Endothelial cell of umbilical vein (primary cell): Measurements from ENCODE around the gene UNKL. TPM values are rescaled to one million over a fixed set of nuclear protein-coding genes. Genes with fewer than 3 reads are reported as not detected.

ENCODE experiments used
- BruUV-seq: library from RNA; stranded (reverse); fragments of 400-500 nt; replicated peaks from 2 replicates; lab custom pipeline; 2021; lab: Mats Ljungman, UMichigan
- CTCF ChIA-PET: fragments of 300-600, 350-600 bp; sonication (Branson Sonifier 250); formaldehyde crosslinking; loops from one replicate; lab custom pipeline; 2021; ENCODE audit warnings: antibody characterized with exemption, inconsistent platforms; lab: Charles Lee
- POLR2A ChIA-PET: fragments of 300-600, 350-600 bp; sonication (Branson Sonifier 250); formaldehyde crosslinking; loops from one replicate; lab custom pipeline; 2021; ENCODE audit warnings: antibody characterized with exemption, inconsistent platforms; lab: Charles Lee
- DNase-seq: peaks from one replicate; pipeline ENCODE4 v3.0.0-alpha.2; 2011; ENCODE audit warnings: low read depth, low spot score
- FAIRE-seq: peaks from 2 replicates; lab custom pipeline; 2011; peaks lifted over from hg19 to GRCh38; lab: Jason Lieb, UNC
- H2AFZ ChIP-seq: 2 replicates; pipeline ENCODE4 v1.6.0; 2012; ENCODE audit warnings: low read depth, low read length, control low read depth, inconsistent platforms
- H3K27ac ChIP-seq: 2 replicates; pipeline ENCODE4 v1.5.1; 2011; ENCODE audit warnings: low read depth, mild to moderate bottlenecking, control low read depth, low read length, moderate library complexity; ENCODE audit not compliant: insufficient read depth
- H3K27me3 ChIP-seq, 2 experiments: 2 replicates each; pipeline versions ENCODE4 v1.6.0 to v1.6.1; 2011; ENCODE audit warnings: low read length in 2 of 2, mixed read lengths in 1 of 2; ENCODE audit not compliant: control insufficient read depth in 2 of 2, insufficient read depth in 2 of 2
- H3K36me3 ChIP-seq, 2 experiments: 2 replicates in 1 of 2; 3 replicates in 1 of 2; pipeline ENCODE4 v1.5.1; 2011; ENCODE audit warnings: low read length in 2 of 2, mild to moderate bottlenecking in 1 of 2, moderate library complexity in 1 of 2; ENCODE audit not compliant: control insufficient read depth in 2 of 2, insufficient read depth in 2 of 2; ENCODE audit errors: extremely low read depth in 1 of 2
- H3K4me1 ChIP-seq: 3 replicates; pipeline ENCODE4 v1.5.1; 2011; ENCODE audit warnings: mild to moderate bottlenecking, low read length; ENCODE audit not compliant: control insufficient read depth, insufficient read depth; ENCODE audit errors: extremely low read depth
- H3K4me2 ChIP-seq: 2 replicates; pipeline ENCODE4 v1.6.1; 2011; ENCODE audit warnings: low read length, control low read depth, mixed read lengths; ENCODE audit not compliant: insufficient read depth
- H3K4me3 ChIP-seq, 3 experiments: fragments of 200-600 bp in 1 of 3; sonication (generic), shearing (Covaris generic) in 1 of 3; replicated peaks in 1 of 3; 2 replicates each; pipeline ENCODE4 v1.5.1; 2011 to 2016; ENCODE audit warnings: control low read depth in 3 of 3, low read length in 3 of 3, mild to moderate bottlenecking in 2 of 3, inconsistent platforms in 1 of 3, low read depth in 1 of 3, moderate library complexity in 1 of 3; ENCODE audit not compliant: insufficient read depth in 1 of 3
- H3K79me2 ChIP-seq: 2 replicates; pipeline ENCODE4 v1.6.0; 2012; ENCODE audit warnings: low read length, inconsistent platforms; ENCODE audit not compliant: control insufficient read depth, insufficient read depth
- H3K9ac ChIP-seq: replicated peaks from 2 replicates; pipeline ENCODE3; 2011; ENCODE audit warnings: low read length, control low read depth; ENCODE audit not compliant: insufficient read depth; ENCODE audit errors: extremely low read depth
- H3K9me1 ChIP-seq: replicated peaks from 3 replicates; pipeline ENCODE4 v1.6.0; 2011; ENCODE audit warnings: mild to moderate bottlenecking, low read length; ENCODE audit not compliant: control insufficient read depth, insufficient read depth; ENCODE audit errors: extremely low read depth
- H3K9me3 ChIP-seq: replicated peaks from 2 replicates; pipeline ENCODE4 v1.5.1; 2012; ENCODE audit warnings: low read length, inconsistent platforms; ENCODE audit not compliant: control insufficient read depth, insufficient read depth
- H4K20me1 ChIP-seq: replicated peaks from 2 replicates; pipeline ENCODE3; 2011; ENCODE audit warnings: mild to moderate bottlenecking, low read length; ENCODE audit not compliant: control insufficient read depth, insufficient read depth; ENCODE audit errors: extremely low read depth
- CTCF ChIP-seq, 2 donors: IDR thresholded peaks; 1 replicate in 1 of 2; 2 replicates in 1 of 2; pipeline ENCODE4 v1.5.1; 2011; ENCODE audit warnings: low read length in 2 of 2, mild to moderate bottlenecking in 2 of 2, moderate library complexity in 2 of 2, control low read depth in 1 of 2, inconsistent platforms in 1 of 2, low read depth in 1 of 2; ENCODE audit not compliant: insufficient read depth in 1 of 2; ENCODE audit errors: extremely low read depth in 1 of 2
- EZH2 ChIP-seq: IDR thresholded peaks from 2 replicates; pipeline ENCODE4 v1.6.1; 2012; ENCODE audit warnings: borderline replicate concordance, low read depth, mild to moderate bottlenecking, moderate library complexity, low read length, inconsistent platforms; ENCODE audit not compliant: severe bottlenecking
- FOS ChIP-seq: IDR thresholded peaks from 2 replicates; pipeline ENCODE4 v1.6.1; 2011; ENCODE audit warnings: mild to moderate bottlenecking, low read length, moderate library complexity, borderline replicate concordance; ENCODE audit not compliant: insufficient read depth
- GATA2 ChIP-seq: IDR thresholded peaks from 2 replicates; pipeline ENCODE4 v1.7.0; 2011; ENCODE audit warnings: low read depth, mild to moderate bottlenecking, moderate library complexity, mixed read lengths, low read length; ENCODE audit not compliant: insufficient read length, insufficient read depth
- MAX ChIP-seq: IDR thresholded peaks from 2 replicates; pipeline ENCODE4 v1.6.1; 2011; ENCODE audit not compliant: insufficient read depth, insufficient read length
- MYC ChIP-seq: IDR thresholded peaks from one replicate; pipeline ENCODE4 v1.6.1; 2011; ENCODE audit warnings: mild to moderate bottlenecking, low read depth, low read length
- dilution Hi-C: fragments of 300-500 bp; cut with MboI; formaldehyde crosslinking; loops from one replicate; pipeline ENCODE4 v1.15.0; 2019; ENCODE audit warnings: low sequenced_read_pairs; ENCODE audit not compliant: extremely low pct_ligation_motif_present
- intact Hi-C: fragments of 100-400 bp; cut with micrococcal nuclease; formaldehyde crosslinking; loops from one replicate; pipeline ENCODE4 v1.10.0; 2022
- polyA plus RNA-seq, 4 experiments: library from polyadenylated mRNA; depleted of rRNA in 3 of 4; stranded (reverse) in 3 of 4; unstranded in 1 of 4; fragments of >200 nt; gene quantifications; 2 replicates each; pipeline versions ENCODE4 v1.2.1 to v1.2.3, GENCODE V29; 2011 to 2012; ENCODE audit warnings: missing spikeins in 1 of 4
- total RNA-seq: library from RNA; stranded (reverse); gene quantifications from 2 replicates; pipeline ENCODE4 v1.2.3, GENCODE V29; 2021

The UNKL gene
- total and polyA plus RNA-seq, 2 donors (not counting 3 experiments of a cell fraction or from before 2014, with no cell fraction given), result 17.1 to 32.8 TPM

GRCh38 chr16:1389762-1390161 lies 24.7 kb downstream of the UNKL start:
- no peak overlapping the region for H3K27ac ChIP-seq
- no peaks in the 10 kb centered on the region for H3K79me2 ChIP-seq
- dilution Hi-C loops (no loop called here), intact Hi-C loops (no loop called here)
- H4K20me1 ChIP-seq, result no peaks in the 10 kb centered on the region
- H3K9ac ChIP-seq, result no peak overlapping the region
- CTCF ChIA-PET, result no interaction called here
- peaks cover 0 to 19% of the 10 kb centered on the region in 2 experiments for H3K36me3 ChIP-seq
- no TSS peak for BruUV-seq
- no peak for DNase-seq
- no peak overlapping the region for H3K4me2 ChIP-seq
- H3K9me1 ChIP-seq, result no peaks in the 10 kb centered on the region
- H3K27me3 ChIP-seq, result no peaks in the 10 kb centered on the region
- no peak for FAIRE-seq
- TF ChIP-seq MYC, result no peak
- TF ChIP-seq GATA2, result no peak
- no peak for TF ChIP-seq MAX
- TF ChIP-seq FOS, result no peak
- TF ChIP-seq CTCF (IDR thresholded peaks at IDR 0.05; ENCODE audit: extremely low read depth in 1 of 2, insufficient read depth in 1 of 2, low read depth in 1 of 2, low read length in 2 of 2), result no peak
- no peak for TF ChIP-seq EZH2
- POLR2A ChIA-PET, result no interaction called here
- H3K4me3 ChIP-seq, result no peak overlapping the region
- H3K9me3 ChIP-seq, result no peaks in the 10 kb centered on the region
- H3K4me1 ChIP-seq, result no peaks in the 10 kb centered on the region
- no peak overlapping the region for H2AFZ ChIP-seq
